ENCODE results near the gene ROBO4.

Gene ROBO4

DNA sequence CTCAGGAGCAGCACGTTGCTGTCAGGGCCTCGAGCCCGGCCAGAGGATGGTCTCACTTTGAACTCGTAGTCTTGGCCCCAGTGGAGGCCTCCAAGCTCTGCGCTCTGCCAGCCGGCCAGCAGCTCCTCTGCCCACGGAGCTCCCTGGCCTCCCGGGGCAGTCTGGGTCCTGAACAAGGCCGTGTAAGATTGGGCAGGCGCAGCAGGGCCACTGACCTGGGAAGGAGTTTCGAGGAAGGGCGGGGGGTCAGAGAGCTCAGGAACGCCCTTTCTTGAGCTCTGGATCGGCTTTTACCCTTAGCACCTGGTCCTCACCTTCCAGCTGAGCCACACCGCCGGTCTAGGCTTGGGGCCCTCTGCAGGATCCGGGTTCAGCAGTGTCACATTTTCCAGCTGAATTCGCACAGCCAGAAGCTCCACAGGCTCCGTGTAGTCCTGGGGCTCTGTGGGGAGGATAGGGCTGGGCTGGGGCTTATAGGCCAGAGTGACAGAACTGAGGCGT, 2.1 kb downstream of the ROBO4 start:
- Histone ChIP-seq H3K9me3 (ENCODE audit: control insufficient read depth in 1 of 2, low read length in 2 of 2) (no peaks in the 10 kb centered on the region), H3K36me3 (ENCODE audit: control insufficient read depth in 1 of 2, insufficient read depth in 2 of 2, low read length in 2 of 2) (no peaks in the 10 kb centered on the region), H3K4me3 (ENCODE audit: low read depth in 1 of 2, low read length in 2 of 2) (no peak overlapping the region), H3K27me3 (ENCODE audit: low read depth, low read length) (no peaks in the 10 kb centered on the region), H3K4me1 (ENCODE audit: control insufficient read depth in 1 of 2, insufficient read depth in 2 of 2, low read length in 2 of 2) (no peaks in the 10 kb centered on the region), H3K27ac (ENCODE audit: low read length) (no peak overlapping the region)

DNA sequence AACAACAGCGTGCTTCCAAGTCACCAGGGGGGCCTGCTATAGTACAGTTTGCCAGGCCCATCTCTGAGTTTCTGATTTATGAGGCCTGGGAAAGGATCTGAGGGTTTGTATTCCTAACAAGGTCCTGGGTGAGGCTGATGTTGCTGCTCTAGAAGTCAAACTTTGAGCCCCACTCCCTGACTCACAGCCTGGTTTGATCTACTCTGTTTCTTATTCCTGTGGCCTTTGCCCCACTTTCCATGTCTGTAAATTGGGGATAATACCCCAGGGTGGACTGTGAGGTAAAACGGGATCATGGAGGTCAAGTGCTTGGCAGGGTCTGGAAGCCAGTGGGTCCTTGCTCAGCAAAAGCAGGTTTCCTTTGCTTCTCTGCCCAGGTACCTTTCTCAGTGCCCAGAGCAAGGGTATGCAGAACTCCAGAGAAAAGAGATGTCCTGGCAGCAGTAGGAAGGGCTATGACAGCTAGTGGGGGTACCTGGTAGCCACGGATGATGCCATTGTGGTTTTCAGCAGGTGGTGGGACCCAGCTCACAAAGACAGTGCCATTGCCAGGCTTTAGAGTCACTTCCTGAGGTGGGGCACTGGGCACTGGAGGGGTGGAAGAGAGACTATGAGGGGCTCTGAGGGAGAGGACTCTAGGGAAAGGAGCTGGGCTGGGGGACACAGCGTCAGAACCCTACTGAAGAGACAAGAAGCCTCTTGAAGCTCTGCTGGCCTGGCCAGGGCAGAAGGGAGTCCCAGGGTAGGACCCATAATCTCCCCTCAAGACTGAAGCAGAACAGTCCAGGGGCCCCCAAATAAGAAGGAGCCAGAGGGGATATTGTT, 2.8 kb downstream of the ROBO4 start:
- Histone ChIP-seq H3K4me3 (ENCODE audit: low read depth in 1 of 2, low read length in 2 of 2) (no peak overlapping the region), H3K36me3 (ENCODE audit: control insufficient read depth in 1 of 2, insufficient read depth in 2 of 2, low read length in 2 of 2) (no peaks in the 10 kb centered on the region), H3K4me1 (ENCODE audit: control insufficient read depth in 1 of 2, insufficient read depth in 2 of 2, low read length in 2 of 2) (no peaks in the 10 kb centered on the region), H3K27ac (ENCODE audit: low read length) (no peak overlapping the region), H3K27me3 (ENCODE audit: low read depth, low read length) (no peaks in the 10 kb centered on the region), H3K9me3 (ENCODE audit: control insufficient read depth in 1 of 2, low read length in 2 of 2) (no peaks in the 10 kb centered on the region)

GRCh38 chr11:124893781-124894401, 3.8 kb downstream of the ROBO4 start:
- Histone ChIP-seq H3K4me1 (ENCODE audit: control insufficient read depth in 1 of 2, insufficient read depth in 2 of 2, low read length in 2 of 2) (no peaks in the 10 kb centered on the region), H3K4me3 (ENCODE audit: low read depth in 1 of 2, low read length in 2 of 2) (no peak overlapping the region), H3K36me3 (ENCODE audit: control insufficient read depth in 1 of 2, insufficient read depth in 2 of 2, low read length in 2 of 2) (no peaks in the 10 kb centered on the region), H3K27ac (ENCODE audit: low read length) (no peak overlapping the region), H3K27me3 (ENCODE audit: low read depth, low read length) (no peaks in the 10 kb centered on the region), H3K9me3 (ENCODE audit: control insufficient read depth in 1 of 2, low read length in 2 of 2) (no peaks in the 10 kb centered on the region)

DNA sequence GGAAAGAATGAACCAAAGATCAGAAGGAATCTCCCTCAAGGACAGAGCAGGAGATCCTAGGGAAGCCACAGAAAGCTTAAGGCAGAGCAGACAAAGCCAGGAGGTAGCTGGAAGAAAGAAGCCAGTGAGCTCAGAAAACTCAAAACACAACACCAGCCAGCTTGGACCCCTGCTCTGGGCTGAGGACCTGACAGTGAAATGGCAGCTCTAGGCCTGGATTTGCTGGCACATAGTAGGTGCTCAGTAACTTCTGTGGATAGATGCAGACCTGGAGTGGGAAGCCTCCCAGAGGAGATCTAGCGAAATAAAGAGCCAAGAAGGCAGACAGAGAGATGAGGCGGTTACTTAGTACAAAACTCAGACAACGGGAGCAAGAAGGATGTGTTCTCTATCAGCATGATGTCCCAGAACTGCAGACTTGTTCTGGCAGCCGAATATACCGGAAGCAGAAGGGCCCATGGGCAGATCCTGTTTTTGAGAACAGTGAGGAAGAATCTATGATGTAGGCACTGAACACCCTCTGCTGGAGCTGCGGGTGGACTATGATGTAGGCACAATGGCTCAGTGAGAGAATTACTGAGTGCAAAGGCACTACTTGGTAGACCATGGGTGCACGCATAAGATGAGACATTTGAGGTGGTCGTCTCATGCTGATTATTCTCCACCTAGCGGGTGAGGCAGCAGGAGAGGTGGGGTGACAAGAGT, 4.8 kb downstream of the ROBO4 start:
- no peaks in the 10 kb centered on the region for H3K36me3 ChIP-seq (ENCODE audit: control insufficient read depth in 1 of 2, insufficient read depth in 2 of 2, low read length in 2 of 2)
- no peak overlapping the region for H3K4me3 ChIP-seq (ENCODE audit: low read depth in 1 of 2, low read length in 2 of 2)
- H3K27ac ChIP-seq (ENCODE audit: low read length): no peak overlapping the region
- H3K4me1 ChIP-seq (ENCODE audit: control insufficient read depth in 1 of 2, insufficient read depth in 2 of 2, low read length in 2 of 2): no peaks in the 10 kb centered on the region
- no peaks in the 10 kb centered on the region for H3K27me3 ChIP-seq (ENCODE audit: low read depth, low read length)
- no peaks in the 10 kb centered on the region for H3K9me3 ChIP-seq (ENCODE audit: control insufficient read depth in 1 of 2, low read length in 2 of 2)

GRCh38 chr11:124892146-124892545, 5.5 kb downstream of the ROBO4 start:
- H3K27ac ChIP-seq (ENCODE audit: low read length): no peak overlapping the region
- no peaks in the 10 kb centered on the region for H3K4me1 ChIP-seq (ENCODE audit: control insufficient read depth in 1 of 2, insufficient read depth in 2 of 2, low read length in 2 of 2)

DNA sequence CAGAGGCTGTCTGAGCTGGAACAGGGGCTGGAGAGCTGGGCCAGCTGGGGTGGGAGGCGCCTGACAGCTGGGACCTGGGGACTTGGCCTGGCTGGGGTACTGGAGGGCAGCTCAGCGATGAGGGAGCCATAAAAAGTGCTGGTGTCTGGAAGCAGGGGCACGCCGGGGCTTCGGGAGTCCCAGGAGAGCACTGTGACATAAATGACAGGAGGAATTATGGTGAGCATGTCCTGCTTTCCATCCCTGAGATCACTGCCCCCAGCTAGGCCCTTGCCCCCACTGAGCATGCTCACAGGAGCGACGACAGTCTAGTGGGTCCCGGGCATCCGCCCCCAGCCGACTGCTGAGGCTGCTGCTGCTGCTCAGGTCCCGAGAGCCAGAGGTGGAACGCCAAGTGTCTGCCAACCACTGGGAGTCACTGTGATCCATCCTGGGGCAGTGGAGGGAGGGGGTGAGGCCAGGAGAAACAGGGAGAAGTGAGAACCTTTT, 6.2 kb downstream of the ROBO4 start:
- H3K27ac ChIP-seq (ENCODE audit: low read length): no peak overlapping the region

More at GRCh38 chr11:124892146-124892545, 5.5 kb downstream of the ROBO4 start:
- no peak overlapping the region for H3K4me3 ChIP-seq (ENCODE audit: low read depth in 1 of 2, low read length in 2 of 2)
- H3K9me3 ChIP-seq (ENCODE audit: control insufficient read depth in 1 of 2, low read length in 2 of 2): no peaks in the 10 kb centered on the region
- no peaks in the 10 kb centered on the region for H3K36me3 ChIP-seq (ENCODE audit: control insufficient read depth in 1 of 2, insufficient read depth in 2 of 2, low read length in 2 of 2)
- no peaks in the 10 kb centered on the region for H3K27me3 ChIP-seq (ENCODE audit: low read depth, low read length)

GRCh38 chr11:124890683-124891372, 6.8 kb downstream of the ROBO4 start:
- Histone ChIP-seq H3K4me3 (ENCODE audit: low read depth in 1 of 2, low read length in 2 of 2) (no peak overlapping the region), H3K27ac (ENCODE audit: low read length) (no peak overlapping the region), H3K9me3 (ENCODE audit: control insufficient read depth in 1 of 2, low read length in 2 of 2) (no peaks in the 10 kb centered on the region), H3K27me3 (ENCODE audit: low read depth, low read length) (no peaks in the 10 kb centered on the region), H3K4me1 (ENCODE audit: control insufficient read depth in 1 of 2, insufficient read depth in 2 of 2, low read length in 2 of 2) (no peaks in the 10 kb centered on the region), H3K36me3 (ENCODE audit: control insufficient read depth in 1 of 2, insufficient read depth in 2 of 2, low read length in 2 of 2) (no peaks in the 10 kb centered on the region)

More for the DNA sequence above, 6.2 kb downstream of the ROBO4 start:
- no peak overlapping the region for H3K4me3 ChIP-seq (ENCODE audit: low read depth in 1 of 2, low read length in 2 of 2)
- H3K36me3 ChIP-seq (ENCODE audit: control insufficient read depth in 1 of 2, insufficient read depth in 2 of 2, low read length in 2 of 2): no peaks in the 10 kb centered on the region
- no peaks in the 10 kb centered on the region for H3K4me1 ChIP-seq (ENCODE audit: control insufficient read depth in 1 of 2, insufficient read depth in 2 of 2, low read length in 2 of 2)
- no peaks in the 10 kb centered on the region for H3K9me3 ChIP-seq (ENCODE audit: control insufficient read depth in 1 of 2, low read length in 2 of 2)
- no peaks in the 10 kb centered on the region for H3K27me3 ChIP-seq (ENCODE audit: low read depth, low read length)

DNA sequence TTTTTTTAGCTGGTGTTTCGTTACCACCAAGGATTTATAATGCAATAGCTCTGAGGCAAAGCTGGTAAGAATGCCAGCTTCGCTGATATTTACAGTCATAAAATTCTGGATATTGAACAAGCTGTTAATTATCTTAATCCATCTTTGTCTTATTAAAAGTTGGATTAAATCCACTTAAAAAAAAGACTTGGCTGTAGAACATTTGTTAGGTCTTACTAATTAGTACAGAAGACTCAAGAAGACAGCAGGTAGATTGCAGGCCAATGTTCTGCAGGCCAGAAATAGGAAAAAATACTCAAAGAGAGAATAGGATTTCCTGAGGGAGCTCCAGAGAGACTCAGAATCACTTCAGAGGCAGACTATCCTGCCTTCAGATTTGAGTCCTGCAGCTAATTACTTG, 7.5 kb downstream of the ROBO4 start:
- Histone ChIP-seq H3K4me3 (ENCODE audit: low read depth in 1 of 2, low read length in 2 of 2) (no peak overlapping the region), H3K36me3 (ENCODE audit: control insufficient read depth in 1 of 2, insufficient read depth in 2 of 2, low read length in 2 of 2) (no peaks in the 10 kb centered on the region), H3K27ac (ENCODE audit: low read length) (no peak overlapping the region), H3K4me1 (ENCODE audit: control insufficient read depth in 1 of 2, insufficient read depth in 2 of 2, low read length in 2 of 2) (no peaks in the 10 kb centered on the region), H3K9me3 (ENCODE audit: control insufficient read depth in 1 of 2, low read length in 2 of 2) (no peaks in the 10 kb centered on the region), H3K27me3 (ENCODE audit: low read depth, low read length) (no peaks in the 10 kb centered on the region)

GRCh38 chr11:124889191-124890091, 8.2 kb downstream of the ROBO4 start:
- H3K27me3 ChIP-seq (ENCODE audit: low read depth, low read length): no peaks in the 10 kb centered on the region
- H3K4me1 ChIP-seq (ENCODE audit: control insufficient read depth in 1 of 2, insufficient read depth in 2 of 2, low read length in 2 of 2): no peaks in the 10 kb centered on the region
- H3K4me3 ChIP-seq (ENCODE audit: low read depth in 1 of 2, low read length in 2 of 2): no peak overlapping the region
- H3K36me3 ChIP-seq (ENCODE audit: control insufficient read depth in 1 of 2, insufficient read depth in 2 of 2, low read length in 2 of 2): no peaks in the 10 kb centered on the region
- no peaks in the 10 kb centered on the region for H3K9me3 ChIP-seq (ENCODE audit: control insufficient read depth in 1 of 2, low read length in 2 of 2)
- H3K27ac ChIP-seq (ENCODE audit: low read length): no peak overlapping the region

- Histone ChIP-seq H3K27me3 (ENCODE audit: low read depth, low read length) (no peaks in the 10 kb centered on the region), H3K36me3 (ENCODE audit: control insufficient read depth in 1 of 2, insufficient read depth in 2 of 2, low read length in 2 of 2) (no peaks in the 10 kb centered on the region), H3K4me1 (ENCODE audit: control insufficient read depth in 1 of 2, insufficient read depth in 2 of 2, low read length in 2 of 2) (no peaks in the 10 kb centered on the region), H3K9me3 (ENCODE audit: control insufficient read depth in 1 of 2, low read length in 2 of 2) (no peaks in the 10 kb centered on the region), H3K4me3 (ENCODE audit: low read depth in 1 of 2, low read length in 2 of 2) (no peak overlapping the region), H3K27ac (ENCODE audit: low read length) (no peak overlapping the region)
Measured at GRCh38 chr11:124887667-124888013, 10.0 kb downstream of the ROBO4 start.
